CD4-positive, alpha-beta T cell treated with Interleukin-6 at 100 ng/mL for 8 hours (primary cell): Measurements from ENCODE around the gene PRKCA.
"Not testable (repeated sequence)": the region's sequence is repeated elsewhere in the genome, so short reads cannot be mapped to it uniquely, and the experiment has no call there.

ENCODE experiments used
- DNase-seq: peaks from one replicate; pipeline ENCODE4 v3.0.0-alpha.2; 2020; ENCODE audit warnings: mixed read lengths, low spot score

PRKCA gene

DNA sequence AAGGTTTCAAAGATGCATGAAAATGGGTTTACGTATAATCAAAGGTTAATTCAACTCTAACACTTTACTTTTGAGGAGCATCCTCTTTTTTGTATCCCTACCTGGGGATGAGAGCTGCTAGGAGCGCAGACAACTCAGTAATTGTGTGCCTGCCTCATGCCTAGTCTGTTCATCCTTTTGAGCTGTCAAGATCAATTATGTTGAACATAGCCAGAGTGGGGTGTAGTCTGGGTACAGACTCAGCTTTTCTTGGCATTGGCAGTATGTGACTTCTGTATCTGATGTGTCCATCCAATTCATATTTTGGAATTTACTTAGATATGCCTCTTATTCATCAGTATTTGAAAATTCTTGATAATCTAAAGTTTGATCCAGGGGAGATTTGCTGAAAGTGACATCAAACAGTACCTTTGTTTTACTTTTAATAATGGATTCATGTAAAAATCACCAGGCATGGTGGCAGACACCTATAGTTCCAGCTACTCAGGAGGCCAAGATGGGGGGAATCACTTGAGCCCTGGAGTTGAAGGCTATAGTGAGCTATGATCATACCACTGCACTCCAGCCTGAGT lies 24.1 kb downstream of the PRKCA start:
- no peak for DNase-seq

GRCh38 chr17:66330646-66331037 lies 28.2 kb downstream of the PRKCA start:
- no peak for DNase-seq

GRCh38 chr17:66331038-66331816 lies 28.8 kb downstream of the PRKCA start:
- DNase-seq: peak; percentile 53

- DNase-seq: no peak
Observed at GRCh38 chr17:66335797-66336196, 33.4 kb downstream of the PRKCA start.

DNA sequence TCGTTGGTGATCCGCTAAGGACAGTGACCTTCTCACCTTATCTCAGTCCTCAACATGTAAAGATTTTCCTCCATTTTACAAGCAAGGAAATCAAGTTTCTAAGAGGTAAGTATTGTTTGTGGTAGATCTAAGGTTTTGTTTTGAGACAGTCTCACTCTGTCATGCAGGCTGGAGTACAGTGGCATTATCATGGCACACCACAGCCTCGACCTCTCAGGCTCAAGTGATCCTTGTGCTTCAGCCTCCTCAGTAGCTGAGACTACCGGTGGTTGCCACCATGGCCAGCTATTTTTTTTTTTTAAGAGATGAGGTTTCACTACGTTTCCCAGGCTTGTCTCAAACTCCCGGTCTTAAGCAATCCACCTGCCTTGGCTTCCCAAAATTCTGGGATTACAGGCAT lies 34.9 kb downstream of the PRKCA start:
- no peak for DNase-seq

GRCh38 chr17:66337866-66338485 lies 35.6 kb downstream of the PRKCA start:
- no peak for DNase-seq

DNA sequence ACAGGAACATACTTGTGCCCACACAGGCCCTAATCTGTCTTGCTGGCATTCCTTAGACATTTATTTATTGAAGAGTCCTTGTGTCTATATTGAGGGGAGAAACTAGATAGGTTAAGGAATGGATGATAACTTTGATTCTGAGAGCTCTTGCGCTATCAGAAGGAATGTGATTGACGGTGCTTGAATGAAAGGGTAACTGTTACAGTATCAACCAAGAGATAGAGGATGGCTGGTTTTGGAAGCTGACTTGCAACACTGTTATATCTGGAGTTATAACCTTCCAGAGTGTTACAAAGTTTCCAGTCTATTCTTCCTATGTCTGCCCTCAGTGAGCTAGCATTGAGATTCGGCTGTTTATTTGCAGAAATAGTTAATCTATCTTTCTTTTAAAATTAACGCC lies 36.5 kb downstream of the PRKCA start:
- DNase-seq: no peak

- DNase-seq: no peak
Observed at GRCh38 chr17:66339561-66339960, 37.1 kb downstream of the PRKCA start.

- no peak for DNase-seq
Observed at GRCh38 chr17:66340720-66341119, 38.3 kb downstream of the PRKCA start.

- DNase-seq: no peak
Observed at GRCh38 chr17:66341462-66341861, 39.0 kb downstream of the PRKCA start.

- not testable (repeated sequence) for DNase-seq
Observed at GRCh38 chr17:66342263-66342662, 39.9 kb downstream of the PRKCA start.

DNA sequence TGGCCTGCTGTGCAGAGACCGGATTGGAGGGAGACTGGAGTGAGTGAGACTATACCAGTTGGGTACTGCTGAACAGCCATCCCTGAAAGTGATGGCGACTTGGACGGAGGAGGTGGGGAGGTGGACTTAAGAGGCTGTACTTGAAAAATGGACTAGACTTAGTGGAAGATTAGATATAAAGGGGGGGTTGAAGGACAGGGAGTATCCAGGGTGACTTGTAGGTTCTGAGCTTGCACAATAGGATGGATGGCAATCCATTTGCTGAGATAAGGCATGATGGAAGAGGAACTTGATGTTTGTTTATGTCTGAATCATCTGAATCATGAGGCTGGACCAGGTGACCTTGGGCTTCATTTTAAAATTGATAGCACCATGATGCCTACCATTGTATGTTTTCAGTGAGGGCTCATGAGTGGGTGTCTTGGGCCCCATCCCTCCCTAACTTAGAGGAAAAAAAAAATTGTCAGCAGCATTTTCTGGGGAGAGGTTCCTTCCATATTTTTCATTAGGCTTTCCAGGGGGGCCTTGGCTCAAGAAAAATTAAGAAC lies 41.2 kb downstream of the PRKCA start:
- no peak for DNase-seq

GRCh38 chr17:66344473-66344872 lies 42.1 kb downstream of the PRKCA start:
- DNase-seq: no peak

DNA sequence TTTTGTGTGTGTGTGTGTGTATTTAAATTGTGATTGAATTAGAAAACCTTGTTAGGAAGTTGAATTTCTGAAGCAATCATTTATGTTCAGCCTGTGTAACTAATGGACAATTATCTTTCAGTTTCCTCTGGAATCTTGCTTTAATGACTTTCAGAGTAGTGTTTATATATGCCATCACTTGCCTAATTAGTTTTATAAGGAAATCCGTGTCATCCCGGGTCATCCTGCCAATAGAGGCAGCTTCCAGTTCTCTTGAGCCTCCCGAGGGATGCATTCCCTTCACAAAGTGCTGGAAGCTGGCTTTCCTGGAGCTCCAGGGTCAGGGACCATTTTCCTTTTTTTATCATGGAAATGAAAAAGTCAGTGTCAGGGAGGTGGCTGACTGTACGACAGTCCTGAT lies 42.9 kb downstream of the PRKCA start:
- no peak for DNase-seq

- not testable (repeated sequence) for DNase-seq
Observed at GRCh38 chr17:66345949-66346638, 43.7 kb downstream of the PRKCA start.

GRCh38 chr17:66347661-66348514 lies 45.5 kb downstream of the PRKCA start:
- DNase-seq: no peak

DNA sequence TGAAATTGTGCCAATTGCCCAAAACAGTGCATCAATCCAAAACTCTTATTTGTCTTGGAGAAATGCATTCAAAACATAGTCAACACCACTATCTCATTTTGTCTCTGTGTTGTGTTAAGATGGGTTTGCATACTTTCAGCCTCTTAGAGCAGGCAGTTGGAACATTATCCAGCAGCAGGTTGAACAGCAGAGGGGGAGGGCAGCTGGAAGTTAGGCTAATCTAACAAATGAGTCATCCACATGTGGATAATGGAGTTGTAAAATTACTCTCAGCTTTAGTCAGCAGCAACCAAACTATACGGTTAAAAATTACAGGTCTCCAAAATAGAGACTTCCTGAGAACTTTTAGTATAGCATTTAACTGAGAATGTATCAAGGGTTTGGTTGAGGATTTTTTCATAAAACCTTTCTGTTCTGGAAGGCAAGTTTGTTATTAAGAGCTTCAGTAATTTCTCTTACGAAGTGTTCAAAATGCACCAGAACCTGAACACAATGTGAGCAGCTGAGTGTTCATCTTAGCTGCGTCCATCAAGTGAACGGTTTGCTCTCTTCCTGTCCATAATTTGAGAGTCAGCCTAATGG lies 46.3 kb downstream of the PRKCA start:
- DNase-seq: no peak

- DNase-seq: no peak
Observed at GRCh38 chr17:66349521-66350254, 47.3 kb downstream of the PRKCA start.

DNA sequence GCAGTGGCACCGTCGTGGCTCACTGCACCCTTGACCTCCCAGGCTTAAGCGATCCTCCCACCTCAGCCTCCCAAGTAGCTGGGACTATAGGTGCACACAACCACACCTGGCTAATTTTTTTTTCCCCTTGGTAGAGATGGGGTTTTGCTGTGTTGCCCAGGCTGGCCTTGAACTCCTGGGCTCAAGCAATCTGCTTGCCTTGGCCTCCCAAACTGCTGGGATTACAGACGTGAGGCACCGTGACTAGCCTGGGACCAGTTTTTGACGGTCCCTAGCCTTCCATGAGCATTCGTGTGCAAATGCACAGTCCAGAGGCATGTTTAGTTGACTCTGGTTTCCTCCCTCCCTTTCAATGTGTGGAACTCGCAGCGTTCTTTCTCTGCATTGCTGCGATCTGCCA lies 48.2 kb downstream of the PRKCA start:
- DNase-seq: not testable (repeated sequence)

DNA sequence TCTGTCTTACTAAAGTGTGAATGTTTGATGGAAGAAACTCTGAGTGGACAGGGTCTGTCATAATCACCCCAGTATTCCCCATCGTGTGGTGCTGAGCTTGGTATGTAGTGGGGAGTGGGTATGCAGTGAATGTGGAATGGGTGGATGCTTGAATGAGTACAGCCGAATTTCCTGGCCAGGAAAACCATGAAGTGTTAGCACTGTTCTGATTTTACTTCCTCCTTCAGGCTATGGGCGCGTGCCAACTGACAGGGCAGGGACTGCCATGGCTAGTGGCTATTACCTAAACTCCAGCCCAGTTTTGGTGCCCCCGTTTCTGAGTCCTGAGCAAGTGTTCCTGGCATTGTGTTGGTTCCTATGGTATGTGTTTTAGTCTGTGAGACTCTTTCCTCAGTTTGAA lies 48.6 kb downstream of the PRKCA start:
- DNase-seq: no peak

DNA sequence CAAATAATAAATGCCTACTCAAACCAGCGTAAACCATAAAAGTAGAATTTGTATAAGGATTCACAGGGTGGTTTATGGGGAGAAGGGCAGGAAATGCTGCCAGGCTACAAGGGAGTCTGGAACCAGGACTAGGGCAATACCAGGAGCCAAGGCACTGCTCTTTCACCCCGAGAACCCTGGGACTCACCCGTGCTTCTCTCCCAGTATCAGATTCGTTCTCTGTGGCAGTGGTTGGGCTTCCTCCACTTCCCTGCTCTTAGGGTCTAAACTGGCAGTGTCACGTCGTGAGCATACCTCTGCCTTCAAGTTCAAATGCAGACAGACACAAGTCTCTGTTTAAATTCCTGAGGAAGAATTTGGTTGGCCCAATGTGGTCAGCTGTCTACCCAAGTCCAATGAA lies 49.3 kb downstream of the PRKCA start:
- DNase-seq: no peak
